Adrenal gland (tissue), 5 donors: ENCODE results near the gene FHOD3.

Experiments used
- POLR2A ChIP-seq, 2 donors: fragments of 450-650 bp; IDR thresholded peaks; one replicate each; pipeline ENCODE4 v1.6.1; 2017; ENCODE audit warnings: antibody characterized with exemption in 2 of 2, mild to moderate bottlenecking in 2 of 2, moderate library complexity in 1 of 2
- TF ChIP-seq, protein P1 (sequence below), 6 experiments: fragments of 450-650 bp in 4 of 6; fragments of 200-600 bp in 2 of 6; sonication (generic) in 1 of 6; IDR thresholded peaks; 1 replicate in 5 of 6; 2 replicates in 1 of 6; pipeline versions ENCODE4 v1.5.1 to v1.8.0; 2016 to 2021; ENCODE audit warnings: antibody characterized with exemption in 6 of 6, mild to moderate bottlenecking in 2 of 6, moderate library complexity in 1 of 6
- donor health status: DM: no; HTN: no; CAD: no.

DNA sequence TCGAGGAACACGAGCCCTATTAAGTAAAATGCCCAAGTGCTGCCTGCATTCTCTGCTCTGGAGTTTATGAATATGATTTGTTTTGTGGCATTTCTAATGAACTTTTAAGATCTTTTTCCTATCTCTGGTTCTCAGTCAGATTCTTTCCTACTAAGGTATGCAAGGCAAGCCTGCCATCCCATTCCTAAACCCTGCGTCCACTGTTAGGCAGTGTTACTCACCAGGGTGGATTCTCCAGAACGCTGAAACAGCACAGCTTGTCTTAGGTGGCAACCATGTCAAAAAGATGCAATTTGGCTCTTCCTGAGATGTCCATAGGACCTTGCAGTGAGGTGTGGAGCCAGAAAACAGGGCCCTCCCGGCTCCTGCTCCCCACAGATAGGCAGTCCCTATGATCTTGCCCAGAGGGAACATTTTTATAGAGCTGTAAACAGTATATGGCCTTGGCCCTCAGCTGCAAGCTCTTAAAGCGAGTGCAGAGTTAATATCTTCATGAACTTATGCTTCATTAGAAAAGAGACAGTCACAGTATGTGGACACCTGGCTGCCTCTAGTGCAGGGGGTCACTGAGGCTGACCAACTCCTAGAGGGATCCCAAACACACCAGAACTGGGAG, 446.9 kb downstream of the FHOD3 start:
- TF ChIP-seq, protein P1, sequence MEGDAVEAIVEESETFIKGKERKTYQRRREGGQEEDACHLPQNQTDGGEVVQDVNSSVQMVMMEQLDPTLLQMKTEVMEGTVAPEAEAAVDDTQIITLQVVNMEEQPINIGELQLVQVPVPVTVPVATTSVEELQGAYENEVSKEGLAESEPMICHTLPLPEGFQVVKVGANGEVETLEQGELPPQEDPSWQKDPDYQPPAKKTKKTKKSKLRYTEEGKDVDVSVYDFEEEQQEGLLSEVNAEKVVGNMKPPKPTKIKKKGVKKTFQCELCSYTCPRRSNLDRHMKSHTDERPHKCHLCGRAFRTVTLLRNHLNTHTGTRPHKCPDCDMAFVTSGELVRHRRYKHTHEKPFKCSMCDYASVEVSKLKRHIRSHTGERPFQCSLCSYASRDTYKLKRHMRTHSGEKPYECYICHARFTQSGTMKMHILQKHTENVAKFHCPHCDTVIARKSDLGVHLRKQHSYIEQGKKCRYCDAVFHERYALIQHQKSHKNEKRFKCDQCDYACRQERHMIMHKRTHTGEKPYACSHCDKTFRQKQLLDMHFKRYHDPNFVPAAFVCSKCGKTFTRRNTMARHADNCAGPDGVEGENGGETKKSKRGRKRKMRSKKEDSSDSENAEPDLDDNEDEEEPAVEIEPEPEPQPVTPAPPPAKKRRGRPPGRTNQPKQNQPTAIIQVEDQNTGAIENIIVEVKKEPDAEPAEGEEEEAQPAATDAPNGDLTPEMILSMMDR (IDR thresholded peaks at IDR 0.05): no peak
- no peak for TF ChIP-seq POLR2A (IDR thresholded peaks at IDR 0.05)
